ENCODE measurements around the gene OR2W3. TPM values are rescaled to one million over a fixed set of nuclear protein-coding genes. Genes with fewer than 3 reads are reported as not detected.

The OR2W3 gene
- total RNA-seq, 1 donor from 2014 or later: 0.75 TPM

- no peaks in the 10 kb centered on the region for H3K27me3 Mint-ChIP-seq (ENCODE audit: unreplicated experiment)
- no peak overlapping the region for H3K27ac Mint-ChIP-seq (ENCODE audit: unreplicated experiment)
- peaks cover 12% of the 10 kb centered on the region for H3K9me3 Mint-ChIP-seq (ENCODE audit: unreplicated experiment)
Measured at GRCh38 chr1:247865416-247865815, 30.0 kb upstream of the OR2W3 start.

GRCh38 chr1:247883346-247883745 is 12.0 kb upstream of the OR2W3 start:
- H3K36me3 Mint-ChIP-seq (ENCODE audit: unreplicated experiment): no peaks in the 10 kb centered on the region
- no peaks in the 10 kb centered on the region for H3K4me1 Mint-ChIP-seq (ENCODE audit: unreplicated experiment)
- no peak for TF ChIP-seq CTCF (IDR thresholded peaks at IDR 0.05)
- H3K9me3 Mint-ChIP-seq (ENCODE audit: unreplicated experiment): no peaks in the 10 kb centered on the region
- no peak overlapping the region for H3K27ac Mint-ChIP-seq (ENCODE audit: unreplicated experiment)
- no peaks in the 10 kb centered on the region for H3K27me3 Mint-ChIP-seq (ENCODE audit: unreplicated experiment)
- no peak overlapping the region for H3K4me3 Mint-ChIP-seq (ENCODE audit: unreplicated experiment)
- no peak for DNase-seq (ENCODE audit: extremely low spot score, unreplicated experiment)

More at GRCh38 chr1:247865416-247865815, 30.0 kb upstream of the OR2W3 start:
- Mint-ChIP-seq H3K4me1 (ENCODE audit: unreplicated experiment) (no peaks in the 10 kb centered on the region), H3K4me3 (ENCODE audit: unreplicated experiment) (no peak overlapping the region), H3K36me3 (ENCODE audit: unreplicated experiment) (peaks cover 3% of the 10 kb centered on the region)
- no peak for DNase-seq (ENCODE audit: extremely low spot score, unreplicated experiment)
- TF ChIP-seq CTCF (IDR thresholded peaks at IDR 0.05): no peak

GRCh38 chr1:247884797-247885413 is 10.5 kb upstream of the OR2W3 start:
- no peak for TF ChIP-seq CTCF (IDR thresholded peaks at IDR 0.05)
- Mint-ChIP-seq H3K4me1 (ENCODE audit: unreplicated experiment) (no peaks in the 10 kb centered on the region), H3K4me3 (ENCODE audit: unreplicated experiment) (no peak overlapping the region), H3K27me3 (ENCODE audit: unreplicated experiment) (no peaks in the 10 kb centered on the region), H3K27ac (ENCODE audit: unreplicated experiment) (no peak overlapping the region), H3K9me3 (ENCODE audit: unreplicated experiment) (no peaks in the 10 kb centered on the region), H3K36me3 (ENCODE audit: unreplicated experiment) (no peaks in the 10 kb centered on the region)
- no peak for DNase-seq (ENCODE audit: extremely low spot score, unreplicated experiment)

- no peak overlapping the region for H3K4me3 Mint-ChIP-seq (ENCODE audit: unreplicated experiment)
Measured at GRCh38 chr1:247895976-247896375, 589 bp downstream of the OR2W3 start.

GRCh38 chr1:247904122-247904521 is 8.7 kb downstream of the OR2W3 start:
- H3K9me3 Mint-ChIP-seq (ENCODE audit: unreplicated experiment): peaks cover 7% of the 10 kb centered on the region
- no peak overlapping the region for H3K27ac Mint-ChIP-seq (ENCODE audit: unreplicated experiment)

More at GRCh38 chr1:247895976-247896375, 589 bp downstream of the OR2W3 start:
- Mint-ChIP-seq H3K27ac (ENCODE audit: unreplicated experiment) (no peak overlapping the region), H3K9me3 (ENCODE audit: unreplicated experiment) (no peaks in the 10 kb centered on the region), H3K4me1 (ENCODE audit: unreplicated experiment) (no peaks in the 10 kb centered on the region), H3K27me3 (ENCODE audit: unreplicated experiment) (no peaks in the 10 kb centered on the region), H3K36me3 (ENCODE audit: unreplicated experiment) (no peaks in the 10 kb centered on the region)
- DNase-seq (ENCODE audit: extremely low spot score, unreplicated experiment): no peak
- TF ChIP-seq CTCF (IDR thresholded peaks at IDR 0.05): no peak

More at GRCh38 chr1:247904122-247904521, 8.7 kb downstream of the OR2W3 start:
- DNase-seq (ENCODE audit: extremely low spot score, unreplicated experiment): no peak
- Mint-ChIP-seq H3K36me3 (ENCODE audit: unreplicated experiment) (no peaks in the 10 kb centered on the region), H3K4me1 (ENCODE audit: unreplicated experiment) (peaks cover 11% of the 10 kb centered on the region), H3K4me3 (ENCODE audit: unreplicated experiment) (no peak overlapping the region), H3K27me3 (ENCODE audit: unreplicated experiment) (no peaks in the 10 kb centered on the region)
- no peak for TF ChIP-seq CTCF (IDR thresholded peaks at IDR 0.05)

Measured in osteocyte (in vitro differentiated cells).